RPMI7951 (cell line): ENCODE data around the gene CFAP92. TPM values are rescaled to one million over a fixed set of nuclear protein-coding genes. Genes with fewer than 3 reads are reported as not detected.

ENCODE experiments used
- DNase-seq: peaks from one replicate; pipeline ENCODE4 v3.0.0-alpha.2; 2012; ENCODE audit warnings: low read depth
- total RNA-seq: library from RNA; depleted of rRNA; stranded (reverse); fragments of >200 nt; shearing (Covaris generic); gene quantifications from 2 replicates; pipeline ENCODE4 v1.2.3, GENCODE V29; 2014; rRNA removed

The CFAP92 gene, protein sequence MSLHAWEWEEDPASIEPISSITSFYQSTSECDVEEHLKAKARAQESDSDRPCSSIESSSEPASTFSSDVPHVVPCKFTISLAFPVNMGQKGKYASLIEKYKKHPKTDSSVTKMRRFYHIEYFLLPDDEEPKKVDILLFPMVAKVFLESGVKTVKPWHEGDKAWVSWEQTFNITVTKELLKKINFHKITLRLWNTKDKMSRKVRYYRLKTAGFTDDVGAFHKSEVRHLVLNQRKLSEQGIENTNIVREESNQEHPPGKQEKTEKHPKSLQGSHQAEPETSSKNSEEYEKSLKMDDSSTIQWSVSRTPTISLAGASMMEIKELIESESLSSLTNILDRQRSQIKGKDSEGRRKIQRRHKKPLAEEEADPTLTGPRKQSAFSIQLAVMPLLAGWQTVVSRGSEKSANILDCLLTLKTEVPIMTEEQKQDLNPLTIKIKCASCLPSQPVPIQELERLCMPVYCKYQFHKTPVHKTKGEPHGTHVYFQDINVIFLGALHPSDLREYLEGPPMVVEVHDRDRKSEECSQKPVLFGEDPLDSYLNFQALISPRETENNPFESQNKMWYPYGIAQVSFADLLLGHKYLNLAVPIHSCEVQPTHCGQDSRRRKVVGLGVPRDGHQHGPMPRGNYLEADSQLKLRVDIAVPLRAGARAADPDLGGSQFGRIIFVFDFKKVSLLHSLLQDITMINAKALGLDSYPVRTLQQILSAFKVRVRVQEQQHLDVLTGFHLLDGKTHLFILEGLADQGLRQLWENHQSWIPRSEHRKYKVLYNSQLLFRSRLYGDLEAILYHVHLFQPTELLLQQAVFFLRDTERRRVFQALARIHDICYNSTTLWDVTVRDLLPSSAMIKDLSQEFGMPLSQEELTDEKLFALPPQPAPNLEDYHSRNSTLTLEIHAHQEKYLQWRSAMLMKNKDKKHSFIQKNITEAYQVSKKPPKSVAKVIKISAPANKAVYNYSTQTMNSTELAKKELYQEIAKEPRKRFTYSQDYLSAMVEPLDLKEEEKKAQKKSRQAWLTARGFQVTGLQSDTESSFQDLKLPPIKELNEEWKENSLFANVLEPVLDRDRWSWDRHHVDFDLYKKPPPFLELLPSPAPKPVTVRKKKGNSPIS
- total RNA-seq: 0.36 TPM in 1 of 2 replicates, not detected in the other

DNA sequence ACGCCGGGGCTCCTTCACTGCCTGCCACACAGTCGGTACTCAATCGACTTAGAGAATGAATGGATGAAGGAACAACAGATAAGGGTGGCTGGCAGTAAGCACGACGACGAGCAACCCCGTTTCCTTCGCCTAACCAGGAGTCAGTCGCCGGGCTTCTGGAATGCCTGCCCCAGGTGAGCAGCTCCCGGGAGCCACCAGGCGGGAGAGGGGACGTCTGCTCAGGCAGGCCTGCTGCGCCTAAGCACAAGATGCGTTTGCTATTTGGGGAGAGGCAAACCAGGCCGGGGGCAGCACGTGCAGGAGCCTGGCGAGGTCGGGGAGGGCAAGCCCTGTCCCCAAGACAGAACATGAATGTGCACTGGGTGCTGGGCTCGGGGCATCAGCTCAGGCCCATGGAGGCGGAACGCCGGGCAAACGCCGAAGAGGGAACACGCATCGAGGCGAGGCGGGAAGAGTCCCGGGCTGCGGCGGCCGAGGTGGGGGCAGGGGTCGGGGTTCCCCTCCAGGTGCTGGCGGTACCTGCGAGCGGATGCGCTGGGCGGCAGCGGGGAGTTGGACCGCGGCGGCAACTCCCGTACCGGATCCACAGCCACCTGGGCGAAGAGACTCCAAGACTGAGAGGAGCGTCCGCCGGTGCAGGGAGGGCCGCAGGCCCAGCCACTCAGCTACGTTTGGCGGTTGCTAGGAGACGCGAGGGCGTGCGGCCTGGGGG is at the start of gene CFAP92:
TSS of gene CFAP92 (minus strand) at position 616 of the 712 bp plus-strand sequence. CDS start 772 bp downstream, outside the sequence.
- peak; percentile 70 for DNase-seq

DNA sequence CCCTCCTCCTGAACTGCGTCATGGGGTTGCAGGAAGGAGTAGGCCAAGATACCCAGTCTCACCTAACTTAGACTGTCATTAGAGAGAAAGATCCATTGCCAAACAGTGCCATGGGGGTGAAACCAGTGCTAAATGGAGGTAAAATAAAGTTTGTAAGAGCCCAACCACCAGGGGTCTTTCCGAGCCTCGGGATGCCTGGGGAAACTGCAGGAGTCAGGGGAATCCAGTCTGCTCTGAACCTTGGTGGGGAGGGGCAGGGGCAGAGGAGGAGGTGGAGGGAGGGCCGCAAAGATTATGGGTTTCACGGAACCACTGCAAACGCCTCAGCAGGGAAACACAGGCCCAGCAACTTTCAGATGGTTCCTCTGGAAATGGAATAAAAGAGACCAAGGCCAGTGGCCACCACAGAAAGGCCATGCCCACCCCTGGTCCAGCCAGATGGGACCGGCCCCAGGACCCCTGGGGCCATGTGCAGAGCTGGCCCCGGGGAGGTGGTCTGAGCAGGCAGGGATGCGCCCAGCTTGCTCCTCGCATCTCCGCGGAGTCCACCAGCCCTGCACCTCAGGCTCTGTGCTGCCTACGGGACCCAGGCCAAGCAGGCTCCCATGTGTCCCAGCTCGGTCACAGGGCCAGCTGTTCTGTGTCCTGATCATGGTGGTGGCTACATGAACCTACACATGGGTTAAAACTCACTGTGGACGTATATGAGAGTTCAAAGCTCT is 46.9 kb upstream of the CFAP92 start:
- DNase-seq: no peak

DNA sequence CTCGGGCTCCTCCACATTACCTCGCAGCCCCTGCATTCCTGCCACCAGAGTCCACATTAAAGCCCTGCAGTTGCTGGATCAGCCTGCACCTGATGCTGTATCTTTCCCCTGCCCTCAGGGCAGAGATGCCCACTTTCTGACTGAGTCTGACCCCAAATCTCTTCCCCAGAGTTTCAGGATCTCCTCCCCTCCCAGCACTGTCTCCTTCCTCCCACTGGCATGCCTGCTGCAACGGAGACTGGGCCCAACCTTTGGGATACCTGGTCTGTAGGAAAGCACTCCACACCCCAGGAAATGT is 46.1 kb upstream of the CFAP92 start:
- DNase-seq: no peak

DNA sequence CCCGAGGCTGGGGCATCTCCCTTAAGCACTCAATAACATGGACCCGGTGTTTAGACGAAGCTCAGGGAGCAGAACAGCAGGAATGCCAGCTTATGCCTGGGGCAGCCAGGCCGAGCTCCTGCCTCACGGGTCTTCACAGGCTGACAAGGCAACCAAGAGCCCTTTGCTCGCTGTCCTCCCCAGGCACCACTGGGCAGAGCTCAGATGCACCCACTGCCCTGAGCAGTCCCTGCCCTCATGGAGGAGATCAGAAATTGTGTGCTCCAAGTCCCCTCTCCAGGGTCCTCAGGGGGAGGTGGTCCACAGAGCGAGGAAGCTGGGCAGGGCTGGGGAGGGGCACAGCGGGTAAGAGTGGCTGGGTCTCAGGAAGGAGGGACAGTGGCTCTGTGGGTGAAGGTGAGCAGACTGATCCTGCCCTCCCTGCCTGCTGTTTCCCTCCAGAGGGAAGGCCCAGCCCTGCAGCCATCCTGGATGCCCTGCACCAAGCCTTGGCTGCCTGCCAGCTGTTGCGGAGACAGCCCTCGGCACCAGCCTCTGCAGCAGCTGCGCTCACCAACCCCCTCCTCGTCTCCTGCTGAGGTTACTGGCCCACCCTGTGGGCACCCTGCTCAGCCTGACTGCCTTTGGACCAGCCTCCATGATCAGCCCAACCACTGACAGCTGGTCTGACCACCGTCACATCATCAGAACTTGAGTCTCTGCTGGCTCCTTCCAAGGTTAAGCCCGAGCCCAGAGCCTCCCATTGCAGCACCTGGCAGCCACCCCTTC is 45.6 kb upstream of the CFAP92 start:
- DNase-seq: peak; percentile 43

DNA sequence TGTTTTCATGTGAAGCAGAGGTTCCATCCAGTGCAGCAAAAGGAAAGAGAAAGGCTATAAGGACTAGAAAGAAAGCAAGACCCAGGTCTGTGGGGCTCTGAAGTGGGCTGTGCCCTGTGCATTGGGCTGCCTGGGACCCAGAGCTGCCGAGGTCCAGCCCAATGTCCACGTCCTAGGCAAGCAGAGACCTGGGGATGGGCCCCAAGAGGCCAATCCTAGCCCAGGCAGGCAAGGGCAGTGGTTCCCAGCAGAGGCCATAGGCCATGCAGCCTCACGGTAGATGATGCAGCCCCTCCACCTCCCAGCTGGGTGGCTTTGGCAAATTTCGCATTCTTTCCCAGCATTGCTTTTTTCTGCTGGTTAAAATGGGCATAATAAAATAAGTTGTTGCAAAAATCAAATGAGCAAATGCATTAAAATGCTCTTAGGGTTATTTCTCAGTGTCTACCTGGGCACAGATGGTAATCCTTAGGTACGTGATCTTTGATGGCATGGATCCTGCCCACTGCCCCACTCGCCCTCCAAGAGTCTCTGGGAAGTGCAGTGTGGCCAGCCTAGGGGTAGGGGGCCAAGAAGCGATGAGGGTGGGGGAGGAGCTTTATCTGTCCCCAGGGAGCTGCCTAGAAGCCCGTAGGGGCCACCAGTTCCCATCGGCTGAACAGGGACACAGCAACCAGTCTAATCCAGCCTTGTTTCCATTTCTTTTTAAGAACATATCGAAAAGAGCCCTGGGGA is 44.4 kb upstream of the CFAP92 start:
- DNase-seq: no peak

DNA sequence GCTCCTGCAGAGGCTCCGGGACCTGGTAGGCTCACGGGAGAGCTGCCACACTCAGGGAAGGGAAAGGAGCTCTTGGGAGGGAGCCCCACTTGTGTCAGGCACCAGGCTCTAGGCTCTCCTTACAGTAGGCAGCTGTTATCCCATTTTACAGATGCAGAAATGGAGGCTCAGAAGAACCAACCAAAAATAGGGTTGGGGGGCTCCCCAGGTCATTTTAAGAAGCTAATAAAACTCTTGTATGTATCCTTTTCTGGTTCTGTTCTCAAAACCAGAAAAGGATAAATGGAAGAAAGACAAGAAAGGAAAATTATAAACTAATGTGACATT is 43.2 kb upstream of the CFAP92 start:
- no peak for DNase-seq

DNA sequence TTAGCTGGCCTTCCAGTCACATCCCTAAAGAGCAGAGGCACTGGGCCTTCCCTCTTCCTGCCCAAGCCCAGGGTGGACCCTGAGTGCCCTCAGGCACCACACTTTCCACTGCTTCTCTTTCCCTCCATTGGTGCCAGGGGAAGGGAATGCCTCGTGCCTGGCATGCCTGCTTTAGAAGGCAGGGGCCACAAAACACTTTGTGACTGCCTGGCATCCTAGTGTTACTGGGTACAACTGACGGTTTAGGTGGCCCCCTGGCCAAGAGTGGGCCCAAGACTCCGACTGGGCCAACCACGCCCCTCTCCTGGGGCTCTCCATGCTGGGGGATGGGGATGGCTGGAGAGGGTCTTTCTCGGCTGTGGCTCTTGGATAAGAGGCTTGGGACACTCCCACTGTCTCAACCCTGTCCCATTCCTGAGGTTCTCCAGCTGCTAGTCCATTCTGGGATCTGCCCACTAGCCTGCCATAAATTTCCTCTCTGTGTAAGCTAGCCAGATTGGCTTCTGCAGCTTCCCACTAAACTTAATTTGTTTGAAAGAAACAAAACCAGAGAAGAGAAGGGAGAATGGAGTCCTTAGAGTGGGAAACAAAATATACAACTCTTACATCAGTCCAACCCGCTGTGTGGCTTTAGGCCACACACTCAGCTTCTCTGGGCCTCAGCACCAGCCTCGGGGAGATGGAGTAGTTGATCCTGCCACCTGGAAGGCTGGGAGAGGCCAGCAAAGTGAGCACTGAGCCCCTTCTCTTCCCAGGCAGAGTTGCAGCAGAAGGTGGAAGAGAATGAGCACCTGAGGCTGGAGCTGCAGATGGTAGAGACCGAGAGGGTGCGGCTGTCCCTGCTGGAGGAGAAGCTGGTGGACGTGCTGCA is 42.6 kb upstream of the CFAP92 start:
- no peak for DNase-seq

DNA sequence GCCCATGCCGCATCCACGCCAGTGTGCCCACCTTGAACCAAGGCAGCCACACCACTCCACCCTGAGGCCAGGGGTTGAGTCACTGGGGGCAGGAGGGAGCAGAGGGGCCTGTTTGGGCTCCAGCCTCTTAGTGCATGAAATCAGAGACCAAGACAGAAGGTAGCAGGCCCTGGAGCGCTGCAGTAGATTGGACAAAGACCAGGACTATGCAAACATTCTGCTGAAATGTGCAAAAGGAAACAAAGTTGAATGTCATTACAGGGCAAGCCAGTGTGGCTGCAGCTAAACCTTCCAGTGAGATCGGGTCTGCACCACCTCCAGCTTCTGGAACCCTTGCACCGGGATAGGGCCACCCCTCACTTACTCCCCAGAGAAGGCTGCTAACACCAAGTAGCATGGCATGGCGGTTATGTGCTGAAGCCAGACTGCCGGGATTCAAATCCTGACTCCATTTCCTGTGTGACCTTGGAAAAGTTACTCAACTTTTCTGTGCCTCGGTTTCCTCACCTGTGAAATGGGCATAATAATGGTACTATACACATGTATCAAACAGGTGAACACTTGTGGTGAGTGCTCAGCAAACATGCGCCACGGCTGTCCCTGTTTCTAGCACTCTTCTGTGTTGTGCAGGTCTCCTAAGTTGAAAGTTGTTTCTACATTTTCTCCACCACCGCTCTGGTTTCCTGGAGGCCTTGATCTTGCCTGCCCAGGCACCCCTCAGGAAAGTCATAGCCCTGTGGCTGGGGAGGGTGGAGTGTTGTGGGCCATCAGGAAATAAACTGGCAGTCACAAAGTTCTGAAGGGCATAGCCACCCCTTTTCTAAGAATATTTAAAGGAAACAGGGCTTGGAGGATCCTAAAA is 41.7 kb upstream of the CFAP92 start:
- no peak for DNase-seq

DNA sequence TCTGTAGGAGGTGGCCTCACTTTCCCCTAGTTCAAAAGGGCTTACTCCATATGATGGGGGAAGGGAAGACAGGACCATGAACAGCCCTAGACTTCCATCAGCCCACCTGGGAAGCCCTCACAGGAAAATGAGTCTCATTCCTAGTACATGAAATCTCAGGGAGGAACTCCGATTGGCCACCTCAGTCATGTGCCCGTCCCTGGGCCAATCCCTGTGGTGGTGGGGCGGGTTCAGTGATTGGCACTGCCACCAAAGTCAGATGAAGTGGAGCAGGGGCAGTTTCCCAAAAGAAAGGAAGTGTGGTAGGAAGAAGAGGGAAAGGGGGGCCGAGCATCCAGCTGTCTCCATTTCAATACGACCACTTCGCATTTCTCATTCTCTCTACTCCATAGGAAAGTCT is 40.8 kb upstream of the CFAP92 start:
- DNase-seq: no peak

DNA sequence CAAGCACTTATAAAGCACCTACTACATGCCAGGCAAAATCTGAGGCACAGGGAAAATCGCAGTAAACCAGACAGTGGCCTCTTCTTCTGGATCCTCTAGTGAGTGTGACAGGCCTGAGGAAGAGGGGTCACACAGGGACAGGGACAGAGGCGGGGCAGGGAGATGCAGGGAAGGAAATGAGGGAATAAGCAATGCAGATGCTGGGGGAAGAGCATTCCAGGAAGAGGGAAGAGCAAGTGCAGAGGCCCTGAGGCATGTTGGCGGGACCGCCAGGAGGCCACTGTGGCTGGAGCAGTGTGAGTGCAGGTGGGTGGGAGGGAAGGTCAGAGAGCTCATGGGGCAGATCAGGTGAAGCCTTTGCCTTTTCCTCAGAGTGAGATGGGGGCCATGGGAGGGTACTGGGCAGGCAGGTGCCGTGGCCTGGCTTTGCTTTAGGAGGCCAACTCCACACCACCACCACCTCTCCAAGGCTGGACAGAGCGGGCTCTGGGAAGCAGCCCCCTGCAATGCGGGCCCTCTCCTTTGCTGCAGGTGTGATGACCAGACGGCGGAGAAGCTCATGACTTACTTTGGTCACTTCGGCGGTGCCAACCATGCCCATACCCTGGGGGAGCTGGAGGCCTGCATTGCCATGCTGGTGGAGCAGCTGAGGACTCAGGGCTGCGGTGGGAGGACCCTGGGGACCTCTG is 39.9 kb upstream of the CFAP92 start:
- DNase-seq: no peak

DNA sequence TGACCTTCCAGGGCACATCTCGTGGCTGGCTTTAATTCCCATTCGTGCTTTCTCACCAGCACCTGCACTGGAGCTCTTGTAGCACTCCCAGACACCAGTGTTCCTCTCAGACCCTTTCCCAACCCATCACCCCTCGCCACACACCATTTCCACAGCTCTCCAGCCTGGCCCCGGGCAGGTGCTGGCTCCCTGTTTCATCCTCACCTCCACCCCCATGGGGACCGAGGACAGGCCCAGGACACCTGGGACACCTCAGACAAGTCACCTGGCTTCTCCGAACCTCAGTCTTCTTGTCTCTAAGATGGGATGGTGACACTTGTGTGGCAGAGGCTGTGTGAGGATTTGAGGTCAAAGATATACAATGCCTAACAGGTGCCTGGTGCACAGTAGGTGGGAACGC is 39.3 kb upstream of the CFAP92 start:
- no peak for DNase-seq

DNA sequence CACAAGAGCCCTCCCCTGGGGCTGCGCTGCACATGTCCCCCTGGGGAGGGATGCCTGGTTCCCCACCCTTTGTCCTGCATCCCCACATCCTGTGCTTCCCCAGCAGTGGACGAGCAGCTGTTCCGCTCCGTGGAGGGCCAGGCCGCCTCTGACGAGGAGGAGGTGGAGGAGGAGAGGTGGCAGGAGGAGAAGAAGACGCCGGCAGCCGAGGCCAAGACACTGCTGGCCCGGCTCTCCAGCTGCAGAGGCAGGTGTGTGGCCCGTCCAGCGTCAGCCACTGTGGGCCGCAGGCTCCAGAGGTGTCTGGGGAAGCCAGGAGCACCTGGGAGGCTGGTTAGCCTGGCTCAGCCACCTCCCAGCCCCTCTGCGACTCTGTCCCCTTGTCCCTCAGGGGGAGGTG is 38.8 kb upstream of the CFAP92 start:
- DNase-seq: no peak

DNA sequence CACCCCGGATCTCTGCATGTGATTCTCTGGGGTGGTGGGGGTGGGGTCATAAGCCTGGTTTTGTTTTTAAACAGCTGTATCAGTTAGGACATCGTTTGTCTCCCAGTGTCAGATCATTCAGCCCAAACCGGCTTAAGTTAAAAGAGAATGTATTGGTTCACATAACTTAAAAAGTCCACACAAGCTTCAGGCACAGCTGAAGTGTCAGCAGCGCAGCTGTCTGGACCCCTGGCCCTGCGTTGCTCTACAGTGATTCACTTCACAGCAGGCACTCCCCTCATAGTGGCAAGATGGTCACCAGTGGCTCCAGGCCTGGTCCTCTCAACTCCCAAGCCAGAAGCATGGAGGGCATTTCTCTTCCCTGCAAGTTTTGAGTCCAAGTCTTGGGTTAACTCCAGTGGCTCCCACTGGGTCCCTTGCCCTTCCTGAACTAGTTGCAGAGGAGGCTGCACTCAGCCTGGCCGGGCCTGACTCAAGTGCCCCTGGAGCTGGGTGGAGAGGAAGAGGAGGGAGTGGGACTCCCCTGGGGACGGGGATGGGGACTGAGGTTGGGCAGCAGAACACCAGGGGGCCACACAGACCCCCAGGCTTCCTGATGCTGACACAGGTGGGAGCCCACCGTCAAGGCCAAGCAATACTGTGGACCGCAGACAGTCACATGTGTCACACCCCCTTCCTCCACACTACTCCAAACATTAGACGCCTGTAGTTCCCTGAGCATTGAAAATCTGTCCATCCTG is 37.8 kb upstream of the CFAP92 start:
- DNase-seq: no peak

DNA sequence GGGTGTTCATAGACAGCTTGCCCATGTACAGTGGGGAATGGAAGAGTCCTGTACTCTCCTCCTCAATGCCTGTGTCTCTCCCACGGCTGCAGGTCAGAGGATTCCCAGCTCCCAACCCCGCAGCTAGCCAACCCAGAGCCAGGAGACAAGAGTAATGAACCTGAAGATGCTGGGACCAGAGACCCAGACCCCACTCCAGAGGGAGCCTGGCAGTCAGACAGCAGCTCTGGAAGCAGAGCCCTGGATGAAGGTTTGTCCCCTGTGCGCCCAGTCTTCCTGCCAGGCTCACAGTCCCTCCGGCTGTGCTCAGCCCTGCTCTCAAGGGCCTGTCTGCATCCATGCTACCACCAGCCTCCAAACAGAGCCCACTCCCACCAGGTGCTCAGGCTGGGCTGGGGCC is 36.7 kb upstream of the CFAP92 start:
- no peak for DNase-seq

DNA sequence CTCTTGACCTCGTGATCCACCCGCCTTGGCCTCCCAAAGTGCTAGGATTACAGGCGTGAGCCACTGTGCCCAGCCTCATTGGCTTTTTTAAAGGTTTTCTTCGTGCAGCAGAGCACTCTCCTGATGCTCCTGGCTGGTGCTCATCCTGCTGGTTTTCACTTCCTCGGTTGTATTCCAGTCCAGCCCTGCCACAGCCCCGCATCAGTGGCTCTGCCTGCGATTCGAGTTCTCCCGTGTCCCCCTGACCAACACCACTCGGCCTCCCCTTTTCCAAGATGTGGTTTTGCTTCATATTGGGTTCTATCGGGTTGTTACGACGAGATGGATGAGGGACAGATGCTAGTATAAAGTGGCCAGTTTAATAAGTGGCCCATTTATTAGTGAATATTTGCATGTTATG is 35.0 kb upstream of the CFAP92 start:
- DNase-seq: no peak

DNA sequence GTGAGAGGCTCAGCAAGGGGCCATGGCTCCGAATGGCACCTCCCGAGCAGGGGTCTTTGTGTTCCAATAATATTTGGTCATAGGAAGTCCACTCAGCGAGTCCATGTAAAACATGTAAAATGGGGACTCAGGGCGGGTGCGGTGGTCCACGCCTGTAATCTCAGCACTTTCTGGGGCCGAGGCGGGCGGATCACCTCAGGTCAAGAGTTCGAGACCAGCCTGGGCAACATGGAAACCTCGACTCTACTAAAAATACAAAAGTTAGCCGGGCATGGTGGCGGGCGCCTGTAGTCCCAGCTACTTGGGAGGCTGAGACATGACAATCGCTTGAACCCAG is 33.6 kb upstream of the CFAP92 start:
- no peak for DNase-seq
